ENCODE measurements around the gene UNC79. TPM values are rescaled to one million over a fixed set of nuclear protein-coding genes. Genes with fewer than 3 reads are reported as not detected.
A peak's percentile ranks its signal among the peaks of the same experiment; 100 is the strongest.

UNC79 gene
- polyA plus RNA-seq, 3 donors, result 0.01 to 0.02 TPM; not detected in 1

DNA sequence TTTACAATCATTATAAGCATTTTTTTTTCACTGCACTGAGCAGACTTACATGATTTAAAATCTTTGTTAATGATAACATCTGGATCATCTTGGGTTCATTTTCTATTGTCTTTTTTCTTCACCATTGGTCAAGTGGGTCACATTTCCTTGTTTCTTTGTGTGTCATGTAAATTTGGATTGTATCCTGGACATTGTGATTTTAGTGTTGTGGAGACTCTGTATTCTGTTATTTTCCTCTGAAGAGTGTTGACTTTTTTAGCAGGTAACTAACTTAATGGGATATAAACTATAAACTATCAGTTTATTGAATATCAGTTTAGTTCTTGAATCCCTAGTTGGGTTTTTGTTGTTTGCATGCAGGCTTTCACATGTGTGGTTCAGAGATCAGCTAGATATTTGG lies 4.0 kb upstream of the UNC79 start:
- H3K27ac ChIP-seq (ENCODE audit: low read depth in 1 of 2, low read length in 2 of 2), result no peak overlapping the region
- peaks cover 33 to 56% (median 39%) of the 10 kb centered on the region in 3 donors for H3K27me3 Mint-ChIP-seq (ENCODE audit: low read depth in 3 of 3)
- H3K36me3 ChIP-seq (replicated peaks in 1 of 2; ENCODE audit: control insufficient read depth in 1 of 2, insufficient read depth in 2 of 2, low read length in 2 of 2), result no peaks in the 10 kb centered on the region
- H3K27ac Mint-ChIP-seq, result no peak overlapping the region
- no peak overlapping the region for H3K4me3 Mint-ChIP-seq
- no peaks in the 10 kb centered on the region for H3K4me1 ChIP-seq (ENCODE audit: control insufficient read depth in 1 of 2, insufficient read depth in 2 of 2, low read length in 2 of 2)
- no peak overlapping the region for H2AFZ ChIP-seq (ENCODE audit: insufficient read depth, low read depth, low read length, poor library complexity, severe bottlenecking)
- peaks cover 35 to 45% of the 10 kb centered on the region in 2 donors for H3K27me3 ChIP-seq (ENCODE audit: control insufficient read depth in 2 of 2, insufficient read depth in 2 of 2, low read length in 2 of 2)
- no peak overlapping the region for H3K9ac ChIP-seq (ENCODE audit: insufficient read depth, low read length, poor library complexity, severe bottlenecking)
- peaks cover 0 to 2% of the 10 kb centered on the region in 2 donors for H3K36me3 Mint-ChIP-seq
- no peaks in the 10 kb centered on the region for H3K4me1 Mint-ChIP-seq
- H3K4me3 ChIP-seq (replicated peaks in 1 of 3; ENCODE audit: low read depth in 2 of 3, low read length in 3 of 3), result no peak overlapping the region
- peaks cover 4 to 33% of the 10 kb centered on the region in 2 donors for H3K9me3 ChIP-seq (replicated peaks in 1 of 2; ENCODE audit: control insufficient read depth in 1 of 2, insufficient read depth in 1 of 2, low read length in 2 of 2)
- DNase-seq, result no peak
- H3K79me2 ChIP-seq (ENCODE audit: insufficient read depth, low read length), result no peaks in the 10 kb centered on the region
- no peak overlapping the region for H3K4me2 ChIP-seq (replicated peaks; ENCODE audit: extremely low read depth, low read length, poor library complexity, severe bottlenecking)
- no peaks in the 10 kb centered on the region for H4K20me1 ChIP-seq (ENCODE audit: insufficient read depth, low read length)
- peaks cover 16 to 38% (median 31%) of the 10 kb centered on the region in 7 donors for H3K9me3 Mint-ChIP-seq
- intact Hi-C loops (cut with micrococcal nuclease), result no loop called here
- TF ChIP-seq, protein P1, sequence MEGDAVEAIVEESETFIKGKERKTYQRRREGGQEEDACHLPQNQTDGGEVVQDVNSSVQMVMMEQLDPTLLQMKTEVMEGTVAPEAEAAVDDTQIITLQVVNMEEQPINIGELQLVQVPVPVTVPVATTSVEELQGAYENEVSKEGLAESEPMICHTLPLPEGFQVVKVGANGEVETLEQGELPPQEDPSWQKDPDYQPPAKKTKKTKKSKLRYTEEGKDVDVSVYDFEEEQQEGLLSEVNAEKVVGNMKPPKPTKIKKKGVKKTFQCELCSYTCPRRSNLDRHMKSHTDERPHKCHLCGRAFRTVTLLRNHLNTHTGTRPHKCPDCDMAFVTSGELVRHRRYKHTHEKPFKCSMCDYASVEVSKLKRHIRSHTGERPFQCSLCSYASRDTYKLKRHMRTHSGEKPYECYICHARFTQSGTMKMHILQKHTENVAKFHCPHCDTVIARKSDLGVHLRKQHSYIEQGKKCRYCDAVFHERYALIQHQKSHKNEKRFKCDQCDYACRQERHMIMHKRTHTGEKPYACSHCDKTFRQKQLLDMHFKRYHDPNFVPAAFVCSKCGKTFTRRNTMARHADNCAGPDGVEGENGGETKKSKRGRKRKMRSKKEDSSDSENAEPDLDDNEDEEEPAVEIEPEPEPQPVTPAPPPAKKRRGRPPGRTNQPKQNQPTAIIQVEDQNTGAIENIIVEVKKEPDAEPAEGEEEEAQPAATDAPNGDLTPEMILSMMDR (IDR thresholded peaks at IDR 0.05), result no peak

DNA sequence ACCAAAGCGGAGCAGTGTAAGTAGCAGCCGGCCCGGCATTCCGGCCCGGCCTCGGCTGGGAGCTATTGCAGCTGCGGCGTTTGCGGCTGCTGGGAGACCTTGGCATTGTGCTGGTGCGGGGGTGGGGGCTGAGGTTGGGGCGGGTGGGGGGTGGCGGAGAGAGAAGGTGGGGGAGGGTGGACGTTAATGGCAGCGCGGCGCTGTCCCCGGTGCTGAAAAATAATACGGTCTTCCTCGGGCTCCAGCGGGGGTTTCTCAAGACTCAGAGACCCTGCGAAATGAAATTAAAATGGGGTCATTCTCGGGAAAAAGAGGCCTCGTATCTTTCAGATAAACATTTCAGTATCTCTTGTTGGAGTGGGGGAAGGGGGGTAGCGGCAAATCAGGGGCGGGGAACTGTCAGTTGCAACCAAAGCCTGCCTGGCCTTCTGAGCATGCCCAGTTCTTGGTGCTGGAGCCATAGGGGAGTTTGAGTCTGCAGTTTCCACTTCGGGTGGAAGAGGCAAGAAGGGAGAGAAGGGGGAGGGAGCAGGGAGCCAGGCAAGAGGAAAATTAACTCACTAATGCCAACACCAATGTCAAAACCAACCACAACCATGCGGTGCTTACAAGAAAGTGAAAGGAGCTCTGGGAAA lies 414 bp downstream of the UNC79 start:
- H3K27me3 Mint-ChIP-seq (ENCODE audit: low read depth in 3 of 3), result peaks cover 50 to 74% (median 53%) of the 10 kb centered on the region in 3 donors
- H3K36me3 Mint-ChIP-seq, result peaks cover 0 to 2% of the 10 kb centered on the region in 2 donors
- H3K4me3 Mint-ChIP-seq, result peak overlapping the region in 1 of 2 donors; percentile 84
- H3K4me2 ChIP-seq (replicated peaks; ENCODE audit: extremely low read depth, low read length, poor library complexity, severe bottlenecking), result no peak overlapping the region
- TF ChIP-seq, protein P1 (IDR thresholded peaks at IDR 0.05), result no peak
- intact Hi-C loops (cut with micrococcal nuclease), result no loop called here
- peaks cover 4 to 34% of the 10 kb centered on the region in 2 donors for H3K9me3 ChIP-seq (replicated peaks in 1 of 2; ENCODE audit: control insufficient read depth in 1 of 2, insufficient read depth in 1 of 2, low read length in 2 of 2)
- H3K9ac ChIP-seq (ENCODE audit: insufficient read depth, low read length, poor library complexity, severe bottlenecking), result no peak overlapping the region
- H3K36me3 ChIP-seq (replicated peaks in 1 of 2; ENCODE audit: control insufficient read depth in 1 of 2, insufficient read depth in 2 of 2, low read length in 2 of 2), result no peaks in the 10 kb centered on the region
- H3K79me2 ChIP-seq (ENCODE audit: insufficient read depth, low read length), result no peaks in the 10 kb centered on the region
- 3% methylated on average over 11 of the region's 27 CpGs for WGBS (ENCODE audit: insufficient coverage)
- no peak for DNase-seq
- no peaks in the 10 kb centered on the region for H3K4me1 Mint-ChIP-seq
- H3K9me3 Mint-ChIP-seq, result peaks cover 12 to 26% (median 22%) of the 10 kb centered on the region in 7 donors
- no peak overlapping the region for H2AFZ ChIP-seq (ENCODE audit: insufficient read depth, low read depth, low read length, poor library complexity, severe bottlenecking)
- H3K27ac Mint-ChIP-seq, result no peak overlapping the region
- no peaks in the 10 kb centered on the region for H4K20me1 ChIP-seq (ENCODE audit: insufficient read depth, low read length)
- peaks cover 59 to 62% of the 10 kb centered on the region in 2 donors for H3K27me3 ChIP-seq (ENCODE audit: control insufficient read depth in 2 of 2, insufficient read depth in 2 of 2, low read length in 2 of 2)
- H3K27ac ChIP-seq (ENCODE audit: low read depth in 1 of 2, low read length in 2 of 2), result no peak overlapping the region
- H3K4me3 ChIP-seq (replicated peaks in 1 of 3; ENCODE audit: low read depth in 2 of 3, low read length in 3 of 3), result no peak overlapping the region
- H3K4me1 ChIP-seq (ENCODE audit: control insufficient read depth in 1 of 2, insufficient read depth in 2 of 2, low read length in 2 of 2), result no peaks in the 10 kb centered on the region

All from CD14-positive monocyte (primary cell).